Breast epithelium (tissue), 3 donors: Measurements from ENCODE around the gene UBAP1.
"Not testable (repeated sequence)": the region's sequence is repeated elsewhere in the genome, so short reads cannot be mapped to it uniquely, and the experiment has no call there.

Experiments used
- POLR2A ChIP-seq: fragments of 450-650 bp; IDR thresholded peaks from one replicate; pipeline ENCODE4 v1.6.1; 2016; ENCODE audit warnings: antibody characterized with exemption, mild to moderate bottlenecking, moderate library complexity
- POLR2AphosphoS5 ChIP-seq, 3 donors: sonication (generic); formaldehyde crosslinking; IDR thresholded peaks; one replicate each; pipeline ENCODE4 v1.6.1; 2017; ENCODE audit warnings: antibody characterized with exemption in 3 of 3
- TF ChIP-seq, protein P1 (sequence below), 3 donors: fragments of 450-650 bp; IDR thresholded peaks; one replicate each; pipeline ENCODE4 v1.5.1; 2016 to 2017; ENCODE audit warnings: antibody characterized with exemption in 3 of 3, mild to moderate bottlenecking in 3 of 3, moderate library complexity in 3 of 3

DNA sequence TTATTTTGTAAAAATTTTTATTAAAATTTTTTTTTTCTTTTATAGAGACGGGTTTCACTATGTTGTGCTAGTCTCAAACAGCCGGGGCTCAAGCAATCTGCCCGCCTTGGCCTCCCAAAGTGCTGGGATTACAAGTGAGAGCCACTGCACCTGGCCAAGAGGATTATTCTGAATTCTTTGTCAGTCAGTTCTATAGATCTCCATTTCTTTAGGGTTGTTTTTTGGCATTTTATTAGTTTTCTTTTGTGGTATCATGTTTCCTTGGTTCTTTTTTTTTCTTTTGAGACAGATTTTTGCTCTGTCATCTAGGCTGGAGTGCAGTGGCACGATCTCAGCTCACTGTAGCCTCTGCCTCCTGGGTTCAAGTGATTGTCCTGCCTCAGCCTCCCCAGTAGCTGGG is 18.4 kb downstream of the UBAP1 start:
- TF ChIP-seq, protein P1, sequence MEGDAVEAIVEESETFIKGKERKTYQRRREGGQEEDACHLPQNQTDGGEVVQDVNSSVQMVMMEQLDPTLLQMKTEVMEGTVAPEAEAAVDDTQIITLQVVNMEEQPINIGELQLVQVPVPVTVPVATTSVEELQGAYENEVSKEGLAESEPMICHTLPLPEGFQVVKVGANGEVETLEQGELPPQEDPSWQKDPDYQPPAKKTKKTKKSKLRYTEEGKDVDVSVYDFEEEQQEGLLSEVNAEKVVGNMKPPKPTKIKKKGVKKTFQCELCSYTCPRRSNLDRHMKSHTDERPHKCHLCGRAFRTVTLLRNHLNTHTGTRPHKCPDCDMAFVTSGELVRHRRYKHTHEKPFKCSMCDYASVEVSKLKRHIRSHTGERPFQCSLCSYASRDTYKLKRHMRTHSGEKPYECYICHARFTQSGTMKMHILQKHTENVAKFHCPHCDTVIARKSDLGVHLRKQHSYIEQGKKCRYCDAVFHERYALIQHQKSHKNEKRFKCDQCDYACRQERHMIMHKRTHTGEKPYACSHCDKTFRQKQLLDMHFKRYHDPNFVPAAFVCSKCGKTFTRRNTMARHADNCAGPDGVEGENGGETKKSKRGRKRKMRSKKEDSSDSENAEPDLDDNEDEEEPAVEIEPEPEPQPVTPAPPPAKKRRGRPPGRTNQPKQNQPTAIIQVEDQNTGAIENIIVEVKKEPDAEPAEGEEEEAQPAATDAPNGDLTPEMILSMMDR (IDR thresholded peaks at IDR 0.05), result not testable (repeated sequence)
- TF ChIP-seq POLR2A; POLR2AphosphoS5 (IDR thresholded peaks at IDR 0.05): not testable (repeated sequence)
